ENCODE data around the gene KCNQ4. TPM values are rescaled to one million over a fixed set of nuclear protein-coding genes. Genes with fewer than 3 reads are reported as not detected.
A peak's percentile ranks its signal among the peaks of the same experiment; 100 is the strongest.

KCNQ4 gene
- total and polyA plus RNA-seq, 2 experiments from 2014 or later = 0.13 to 3.7 TPM

- Histone ChIP-seq H3K36me3 (no peaks in the 10 kb centered on the region), H3K4me1 (ENCODE audit: low read depth) (no peaks in the 10 kb centered on the region), H3K27ac (no peak overlapping the region), H3K27me3 (peaks cover 23% of the 10 kb centered on the region), H3K4me3 (peak overlapping the region; percentile 33), H3K9me3 (ENCODE audit: low read depth) (no peaks in the 10 kb centered on the region)
- DNase-seq (ENCODE audit: low read depth in 1 of 2, low spot score in 1 of 2) = peak; percentile 50 to 69
- no peak for TF ChIP-seq CTCF (IDR thresholded peaks at IDR 0.05; ENCODE audit: low read depth, low read length)
Measured at GRCh38 chr1:40818264-40818961, 34.8 kb downstream of the KCNQ4 start.

- DNase-seq (ENCODE audit: low read depth in 1 of 2, low spot score in 1 of 2) = no peak
- no peak for TF ChIP-seq CTCF (IDR thresholded peaks at IDR 0.05; ENCODE audit: low read depth, low read length)
- Histone ChIP-seq H3K4me3 (no peak overlapping the region), H3K4me1 (ENCODE audit: low read depth) (no peaks in the 10 kb centered on the region), H3K9me3 (ENCODE audit: low read depth) (no peaks in the 10 kb centered on the region), H3K27me3 (peaks cover 23% of the 10 kb centered on the region), H3K27ac (no peak overlapping the region), H3K36me3 (no peaks in the 10 kb centered on the region)
Measured at GRCh38 chr1:40819101-40819500, 35.5 kb downstream of the KCNQ4 start.

GRCh38 chr1:40820251-40820797 is 36.7 kb downstream of the KCNQ4 start:
- Histone ChIP-seq H3K9me3 (ENCODE audit: low read depth) (no peaks in the 10 kb centered on the region), H3K27me3 (peaks cover 23% of the 10 kb centered on the region), H3K27ac (no peak overlapping the region), H3K4me1 (ENCODE audit: low read depth) (peaks cover 7% of the 10 kb centered on the region), H3K4me3 (no peak overlapping the region), H3K36me3 (no peaks in the 10 kb centered on the region)
- no peak for DNase-seq (ENCODE audit: low read depth in 1 of 2, low spot score in 1 of 2)
- no peak for TF ChIP-seq CTCF (IDR thresholded peaks at IDR 0.05; ENCODE audit: low read depth, low read length)

- no peak overlapping the region for H3K4me3 ChIP-seq
- no peak for TF ChIP-seq CTCF (IDR thresholded peaks at IDR 0.05; ENCODE audit: low read depth, low read length)
Measured at GRCh38 chr1:40820911-40821693, 37.5 kb downstream of the KCNQ4 start.

GRCh38 chr1:40822890-40823289 is 39.3 kb downstream of the KCNQ4 start:
- Histone ChIP-seq H3K27ac (no peak overlapping the region), H3K36me3 (no peaks in the 10 kb centered on the region)
- no peak for TF ChIP-seq CTCF (IDR thresholded peaks at IDR 0.05; ENCODE audit: low read depth, low read length)

More at GRCh38 chr1:40820911-40821693, 37.5 kb downstream of the KCNQ4 start:
- Histone ChIP-seq H3K27ac (no peak overlapping the region), H3K36me3 (no peaks in the 10 kb centered on the region), H3K27me3 (peaks cover 23% of the 10 kb centered on the region), H3K9me3 (ENCODE audit: low read depth) (no peaks in the 10 kb centered on the region), H3K4me1 (ENCODE audit: low read depth) (peaks cover 12% of the 10 kb centered on the region)
- no peak for DNase-seq (ENCODE audit: low read depth in 1 of 2, low spot score in 1 of 2)

More at GRCh38 chr1:40822890-40823289, 39.3 kb downstream of the KCNQ4 start:
- no peak for DNase-seq (ENCODE audit: low read depth in 1 of 2, low spot score in 1 of 2)
- Histone ChIP-seq H3K9me3 (ENCODE audit: low read depth) (no peaks in the 10 kb centered on the region), H3K4me1 (ENCODE audit: low read depth) (peaks cover 12% of the 10 kb centered on the region), H3K27me3 (peaks cover 12% of the 10 kb centered on the region), H3K4me3 (no peak overlapping the region)

Data from cardiac muscle cell (in vitro differentiated cells and primary cell).